Loucy (cell line): ENCODE data around the gene IQSEC1.

ENCODE experiments used
- CTCF ChIP-seq: fragments of 200-600 bp; sonication (generic); conservative IDR thresholded peaks from 2 replicates; pipeline ENCODE4 v1.5.1; 2014; ENCODE audit warnings: mild to moderate bottlenecking, antibody characterized with exemption, low read length
- EZH2phosphoT487 ChIP-seq: fragments of 200-600 bp; IDR thresholded peaks from 2 replicates; pipeline ENCODE4 v1.6.1; 2018; ENCODE audit warnings: antibody characterized with exemption, mild to moderate bottlenecking, moderate library complexity, borderline replicate concordance

- TF ChIP-seq CTCF (no peak), EZH2phosphoT487 (no peak)
Measured at GRCh38 chr3:13122081-13123012, 49.1 kb upstream of the IQSEC1 start.
